Camera-type eye (tissue), 1 donor: ENCODE results near the gene IL36A. TPM values are rescaled to one million over a fixed set of nuclear protein-coding genes. Genes with fewer than 3 reads are reported as not detected.

Experiments used
- total RNA-seq: library from RNA; depleted of rRNA; stranded (reverse); fragments of >200 nt; gene quantifications from one replicate; pipeline ENCODE4 v1.2.3, GENCODE V29; 2014

IL36A gene
- not detected for total RNA-seq

DNA sequence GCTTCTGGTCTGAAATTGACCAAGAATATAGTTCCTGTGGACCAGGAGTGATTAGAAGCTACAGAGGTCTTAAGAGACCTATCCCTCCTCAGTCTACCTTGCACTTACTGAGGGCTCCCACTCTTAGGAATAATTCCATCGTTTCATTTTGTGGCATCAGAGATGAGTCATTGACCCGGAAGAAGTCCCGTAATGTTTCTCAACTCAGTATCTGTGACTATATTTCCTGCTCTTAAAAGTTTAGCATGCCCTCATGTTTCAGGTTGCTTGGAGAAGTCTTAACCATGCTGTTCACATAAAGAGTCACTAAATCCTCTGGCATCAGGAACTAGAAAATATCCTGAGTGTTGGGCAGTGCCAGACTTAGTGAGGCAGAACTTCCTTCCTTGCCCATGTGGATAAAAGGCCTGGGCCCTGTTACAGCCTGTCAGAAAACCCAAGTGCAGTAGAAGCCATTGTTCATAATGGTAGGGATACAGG, at the start of gene IL36A:
IL36A (plus strand) TSS at position 430 of the 480 bp plus-strand sequence. CDS start 413 bp downstream, outside the sequence.

DNA sequence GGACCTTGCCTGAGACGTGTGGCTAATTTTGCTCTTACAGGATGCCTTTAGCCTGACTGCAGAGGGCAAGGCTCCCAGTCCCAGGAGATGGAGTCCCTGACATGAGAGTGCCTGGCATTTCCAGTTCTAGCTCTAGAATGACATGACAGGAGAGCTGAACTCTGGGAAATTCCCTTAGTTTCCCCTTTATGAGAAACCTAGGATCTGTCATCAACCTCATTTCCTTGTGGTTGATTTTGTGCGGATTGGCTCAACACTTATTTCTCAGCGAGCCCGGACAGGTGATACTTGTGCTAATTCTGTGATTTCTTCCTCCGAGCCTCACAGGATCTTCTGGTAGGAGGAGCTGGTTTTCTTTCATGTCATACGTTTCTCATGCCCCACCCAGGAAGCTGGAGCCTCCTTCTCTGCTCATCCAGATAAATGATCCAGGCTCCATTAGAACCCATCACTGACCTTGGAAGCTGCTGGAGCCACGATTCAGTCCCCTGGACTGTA, 27.7 kb upstream of the IL36A start, which contains the start of gene IL36G:
IL36G (plus strand) TSS at position 448 of the 498 bp plus-strand sequence. CDS start 633 bp downstream, outside the sequence.

DNA sequence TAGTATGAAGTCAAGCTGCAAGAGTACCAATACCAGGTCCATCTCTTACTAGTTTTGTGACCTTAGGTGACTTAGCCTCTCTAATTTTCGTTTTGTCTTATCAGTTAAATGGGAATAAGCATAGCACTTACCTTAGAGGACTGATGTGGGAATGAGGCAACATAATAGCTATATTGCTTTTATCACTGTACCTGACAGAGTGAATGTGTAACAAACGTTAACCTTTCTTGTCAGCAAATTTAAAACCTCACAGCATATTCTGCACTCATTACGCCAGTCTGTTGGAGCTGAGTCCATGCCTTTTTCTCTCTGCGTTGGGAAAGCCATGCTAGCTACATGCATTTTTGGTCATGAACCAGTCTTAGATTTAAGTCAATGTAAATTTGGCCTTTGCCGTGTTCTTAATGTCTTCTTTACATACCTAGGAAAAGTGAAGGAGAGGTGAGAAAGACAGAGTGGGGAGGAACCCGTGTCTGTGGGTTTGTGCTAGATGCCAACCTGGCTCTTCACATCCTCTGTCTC, 47.2 kb downstream of the IL36A start, which contains the start of gene IL36B:
IL36B (minus strand) TSS at position 472 of the 522 bp plus-strand sequence.

Other genes starting within 250 kb of the IL36A start
- 8.0 TPM for gene CKAP2L, start 240.8 kb upstream of the IL36A start, total RNA-seq
- gene IL1A, start 221.0 kb upstream of the IL36A start, total RNA-seq = not detected
- gene IL1B, start 168.7 kb upstream of the IL36A start, total RNA-seq = 1.6 TPM
- gene IL37, start 94.3 kb upstream of the IL36A start, total RNA-seq = not detected
- gene IL36G, start 27.5 kb upstream of the IL36A start, total RNA-seq = not detected
- gene IL36B, start 47.4 kb downstream of the IL36A start, total RNA-seq = not detected
- gene IL36RN, start 53.7 kb downstream of the IL36A start, total RNA-seq = 0.22 TPM
- gene IL1F10, start 62.5 kb downstream of the IL36A start, total RNA-seq = not detected
- gene IL1RN, start 122.1 kb downstream of the IL36A start, total RNA-seq = 10.3 TPM
- gene PSD4, start 168.5 kb downstream of the IL36A start, total RNA-seq = 20.5 TPM